ENCODE data around the gene TRPM3. TPM values are rescaled to one million over a fixed set of nuclear protein-coding genes. Genes with fewer than 3 reads are reported as not detected.

The TRPM3 gene
- total and polyA plus RNA-seq, 2 experiments from 2014 or later, result 0.24 TPM; not detected in 1

GRCh38 chr9:70607926-70608325 is 513.5 kb downstream of the TRPM3 start:
- Histone ChIP-seq H3K27ac (no peak overlapping the region), H3K9me3 (ENCODE audit: low read depth) (no peaks in the 10 kb centered on the region), H3K27me3 (no peaks in the 10 kb centered on the region), H3K4me1 (ENCODE audit: low read depth) (no peaks in the 10 kb centered on the region), H3K4me3 (no peak overlapping the region), H3K36me3 (no peaks in the 10 kb centered on the region)
- no peak for DNase-seq (ENCODE audit: low read depth in 1 of 2, low spot score in 1 of 2)
- no peak for TF ChIP-seq CTCF (IDR thresholded peaks at IDR 0.05; ENCODE audit: low read depth, low read length)

DNA sequence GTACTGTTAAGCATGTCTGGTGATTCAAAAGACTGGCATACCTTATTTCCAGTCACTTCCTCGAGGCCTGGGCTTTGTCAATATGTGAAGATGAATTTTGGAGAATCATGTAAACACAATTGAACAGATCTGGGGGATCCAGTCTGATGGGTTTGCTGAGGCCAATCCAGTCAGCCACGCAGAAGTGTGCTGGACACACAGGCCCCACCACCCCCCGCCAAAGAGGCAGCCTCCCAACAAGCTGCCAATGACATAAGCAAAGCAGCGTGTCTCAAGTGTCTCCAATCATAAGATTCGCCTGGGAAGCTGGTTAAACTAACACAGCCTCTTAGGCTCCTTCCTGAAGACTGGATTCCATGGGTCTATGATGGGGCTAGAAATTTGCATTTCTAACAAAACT is 514.1 kb downstream of the TRPM3 start:
- DNase-seq (ENCODE audit: low read depth in 1 of 2, low spot score in 1 of 2), result no peak
- no peaks in the 10 kb centered on the region for H3K27me3 ChIP-seq
- H3K4me3 ChIP-seq, result no peak overlapping the region
- TF ChIP-seq CTCF (IDR thresholded peaks at IDR 0.05; ENCODE audit: low read depth, low read length), result no peak
- no peaks in the 10 kb centered on the region for H3K36me3 ChIP-seq
- no peaks in the 10 kb centered on the region for H3K4me1 ChIP-seq (ENCODE audit: low read depth)
- H3K27ac ChIP-seq, result no peak overlapping the region
- H3K9me3 ChIP-seq (ENCODE audit: low read depth), result no peaks in the 10 kb centered on the region

- no peak overlapping the region for H3K4me3 ChIP-seq
- no peak for TF ChIP-seq CTCF (IDR thresholded peaks at IDR 0.05; ENCODE audit: low read depth, low read length)
- no peaks in the 10 kb centered on the region for H3K27me3 ChIP-seq
- no peaks in the 10 kb centered on the region for H3K9me3 ChIP-seq (ENCODE audit: low read depth)
- no peak overlapping the region for H3K27ac ChIP-seq
- no peak for DNase-seq (ENCODE audit: low read depth in 1 of 2, low spot score in 1 of 2)
- H3K36me3 ChIP-seq, result no peaks in the 10 kb centered on the region
- H3K4me1 ChIP-seq (ENCODE audit: low read depth), result no peaks in the 10 kb centered on the region
Observed at GRCh38 chr9:70603020-70603411, 518.4 kb downstream of the TRPM3 start.

DNA sequence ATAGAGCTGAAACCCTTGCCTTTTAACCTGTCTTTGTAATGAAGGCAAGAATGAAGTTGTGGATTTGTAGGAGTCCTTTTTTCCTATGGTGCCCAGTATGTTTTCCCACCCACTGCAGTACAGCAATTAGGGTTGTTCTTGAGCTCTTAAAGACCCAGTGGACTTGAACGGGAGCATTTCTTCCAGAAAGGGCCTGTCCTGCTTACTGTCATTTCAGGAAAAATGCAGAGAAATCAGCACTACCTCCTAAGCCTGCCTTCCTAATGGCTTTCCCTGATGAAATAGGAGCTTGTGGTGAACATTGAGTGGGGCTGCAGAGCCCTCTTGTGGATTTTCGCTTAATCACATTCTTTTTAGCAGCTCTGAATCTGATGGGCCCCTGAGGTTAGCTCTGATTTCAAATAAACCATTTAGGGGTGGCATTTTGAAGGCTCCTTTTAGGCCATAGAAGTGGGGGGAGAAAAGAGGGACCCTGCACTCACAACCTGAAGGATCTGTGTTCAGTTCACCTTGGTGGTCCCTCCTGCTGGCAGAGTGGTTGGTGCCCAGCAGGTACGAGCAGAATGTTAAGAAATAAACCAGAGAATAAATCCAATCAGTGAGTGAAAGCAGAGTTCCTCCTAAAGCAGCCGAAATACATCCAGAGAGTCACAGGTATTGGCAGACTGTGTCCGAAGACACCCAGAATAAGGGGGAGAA is 519.0 kb downstream of the TRPM3 start:
- Histone ChIP-seq H3K4me1 (ENCODE audit: low read depth) (no peaks in the 10 kb centered on the region), H3K4me3 (no peak overlapping the region), H3K27me3 (no peaks in the 10 kb centered on the region), H3K9me3 (ENCODE audit: low read depth) (no peaks in the 10 kb centered on the region), H3K36me3 (no peaks in the 10 kb centered on the region), H3K27ac (no peak overlapping the region)
- peak; percentile 73 to 94 for DNase-seq (ENCODE audit: low read depth in 1 of 2, low spot score in 1 of 2)
- TF ChIP-seq CTCF (IDR thresholded peaks at IDR 0.05; ENCODE audit: low read depth, low read length), result peak; percentile 73

GRCh38 chr9:70601000-70601951 is 520.1 kb downstream of the TRPM3 start:
- no peaks in the 10 kb centered on the region for H3K27me3 ChIP-seq
- no peaks in the 10 kb centered on the region for H3K9me3 ChIP-seq (ENCODE audit: low read depth)
- H3K36me3 ChIP-seq, result no peaks in the 10 kb centered on the region
- TF ChIP-seq CTCF (IDR thresholded peaks at IDR 0.05; ENCODE audit: low read depth, low read length), result no peak
- no peak overlapping the region for H3K27ac ChIP-seq
- no peaks in the 10 kb centered on the region for H3K4me1 ChIP-seq (ENCODE audit: low read depth)
- peak; percentile 30 to 100 for DNase-seq (ENCODE audit: low read depth in 1 of 2, low spot score in 1 of 2)
- H3K4me3 ChIP-seq, result no peak overlapping the region
